ENCODE results near the gene UST. TPM values are rescaled to one million over a fixed set of nuclear protein-coding genes. Genes with fewer than 3 reads are reported as not detected.

UST gene
- total and polyA plus RNA-seq, 7 donors = 0.79 to 2.6 (median 2.0) TPM

DNA sequence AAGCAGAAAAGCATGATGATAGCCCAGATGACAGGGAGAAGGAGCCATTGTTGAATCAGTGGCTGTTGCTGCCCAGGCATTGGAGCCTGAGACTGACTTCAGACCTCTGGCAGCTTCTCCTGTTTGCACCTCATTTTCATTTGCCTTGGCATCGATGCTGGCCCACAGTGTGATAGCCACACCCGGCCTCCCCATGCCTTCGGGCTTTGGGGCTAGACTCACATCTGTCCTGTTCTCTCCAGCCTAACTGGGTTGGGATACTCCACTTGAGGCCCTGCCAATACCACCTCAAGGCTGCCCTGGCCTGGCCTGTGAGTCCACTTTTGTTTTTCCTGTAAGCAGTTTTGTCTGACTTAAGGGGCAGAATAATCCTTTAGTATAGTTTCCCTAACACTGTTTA lies 140.4 kb downstream of the UST start:
- no peaks in the 10 kb centered on the region for H3K27me3 ChIP-seq (ENCODE audit: insufficient read depth in 3 of 3, low read length in 2 of 3)
- H3K27ac ChIP-seq = no peak overlapping the region
- DNase-seq (no peak), ATAC-seq (no peak)
- WGBS, 3 donors = 43 to 70% (median 45%) methylated on average over 3 of the region's 3 CpGs
- no peak overlapping the region for H3K4me3 ChIP-seq
- H3K4me1 ChIP-seq = no peaks in the 10 kb centered on the region
- no peaks in the 10 kb centered on the region for H3K36me3 ChIP-seq (ENCODE audit: insufficient read depth in 1 of 2, low read depth in 1 of 2)
- TF ChIP-seq, protein P1, sequence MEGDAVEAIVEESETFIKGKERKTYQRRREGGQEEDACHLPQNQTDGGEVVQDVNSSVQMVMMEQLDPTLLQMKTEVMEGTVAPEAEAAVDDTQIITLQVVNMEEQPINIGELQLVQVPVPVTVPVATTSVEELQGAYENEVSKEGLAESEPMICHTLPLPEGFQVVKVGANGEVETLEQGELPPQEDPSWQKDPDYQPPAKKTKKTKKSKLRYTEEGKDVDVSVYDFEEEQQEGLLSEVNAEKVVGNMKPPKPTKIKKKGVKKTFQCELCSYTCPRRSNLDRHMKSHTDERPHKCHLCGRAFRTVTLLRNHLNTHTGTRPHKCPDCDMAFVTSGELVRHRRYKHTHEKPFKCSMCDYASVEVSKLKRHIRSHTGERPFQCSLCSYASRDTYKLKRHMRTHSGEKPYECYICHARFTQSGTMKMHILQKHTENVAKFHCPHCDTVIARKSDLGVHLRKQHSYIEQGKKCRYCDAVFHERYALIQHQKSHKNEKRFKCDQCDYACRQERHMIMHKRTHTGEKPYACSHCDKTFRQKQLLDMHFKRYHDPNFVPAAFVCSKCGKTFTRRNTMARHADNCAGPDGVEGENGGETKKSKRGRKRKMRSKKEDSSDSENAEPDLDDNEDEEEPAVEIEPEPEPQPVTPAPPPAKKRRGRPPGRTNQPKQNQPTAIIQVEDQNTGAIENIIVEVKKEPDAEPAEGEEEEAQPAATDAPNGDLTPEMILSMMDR (IDR thresholded peaks at IDR 0.05) = no peak
- intact Hi-C loops (cut with DNase I) = no loop called here
- H3K9me3 ChIP-seq = no peaks in the 10 kb centered on the region

DNA sequence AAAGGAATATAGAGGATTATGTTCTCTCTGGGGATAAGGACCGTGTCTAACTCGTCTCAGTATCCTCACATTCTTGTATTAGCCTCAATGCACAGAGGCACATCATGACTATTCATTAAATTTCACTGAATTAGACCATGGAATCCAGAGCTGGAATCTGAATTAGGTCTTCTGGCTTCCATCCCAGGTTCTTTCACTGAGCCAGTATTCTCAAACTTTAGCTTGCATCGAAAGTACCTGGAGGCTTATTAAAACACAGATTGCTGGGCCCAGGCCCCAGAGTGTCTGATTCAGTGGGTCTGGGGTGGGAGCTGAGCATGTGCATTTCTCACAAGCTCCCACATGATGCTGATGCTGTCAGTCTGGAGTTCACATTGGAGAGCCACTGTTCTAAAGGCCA lies 142.0 kb downstream of the UST start:
- TF ChIP-seq, protein P1 (IDR thresholded peaks at IDR 0.05) = no peak
- no peak overlapping the region for H3K4me3 ChIP-seq
- no peaks in the 10 kb centered on the region for H3K9me3 ChIP-seq
- DNase-seq (no peak), ATAC-seq (no peak)
- H3K27me3 ChIP-seq (ENCODE audit: insufficient read depth in 3 of 3, low read length in 2 of 3) = no peaks in the 10 kb centered on the region
- H3K4me1 ChIP-seq = no peaks in the 10 kb centered on the region
- H3K36me3 ChIP-seq (ENCODE audit: insufficient read depth in 1 of 2, low read depth in 1 of 2) = no peaks in the 10 kb centered on the region
- no peak overlapping the region for H3K27ac ChIP-seq
- WGBS, 3 donors = 38 to 58% (median 44%) methylated on average over 3 of the region's 3 CpGs
- intact Hi-C loops (cut with DNase I) = no loop called here

GRCh38 chr6:148890096-148890495 lies 143.3 kb downstream of the UST start:
- Histone ChIP-seq H3K4me3 (no peak overlapping the region), H3K36me3 (ENCODE audit: insufficient read depth in 1 of 2, low read depth in 1 of 2) (no peaks in the 10 kb centered on the region), H3K4me1 (no peaks in the 10 kb centered on the region), H3K9me3 (no peaks in the 10 kb centered on the region), H3K27me3 (ENCODE audit: insufficient read depth in 3 of 3, low read length in 2 of 3) (no peaks in the 10 kb centered on the region), H3K27ac (no peak overlapping the region)
- 36 to 62% (median 52%) methylated on average over 3 of the region's 3 CpGs for WGBS, 3 donors
- TF ChIP-seq, protein P1 (IDR thresholded peaks at IDR 0.05) = no peak
- DNase-seq = no peak
- intact Hi-C loops (cut with DNase I) = no loop called here
- ATAC-seq = no peak

GRCh38 chr6:148890652-148891404 lies 144.0 kb downstream of the UST start:
- no peak overlapping the region for H3K27ac ChIP-seq
- H3K9me3 ChIP-seq = no peaks in the 10 kb centered on the region
- H3K36me3 ChIP-seq (ENCODE audit: insufficient read depth in 1 of 2, low read depth in 1 of 2) = no peaks in the 10 kb centered on the region
- no peak overlapping the region for H3K4me3 ChIP-seq
- no peaks in the 10 kb centered on the region for H3K27me3 ChIP-seq (ENCODE audit: insufficient read depth in 3 of 3, low read length in 2 of 3)
- no peaks in the 10 kb centered on the region for H3K4me1 ChIP-seq
- 79 to 86% (median 83%) methylated on average over 13 of the region's 13 CpGs for WGBS, 3 donors
- DNase-seq (no peak), ATAC-seq (no peak)
- TF ChIP-seq, protein P1 (IDR thresholded peaks at IDR 0.05) = no peak
- intact Hi-C loops (cut with DNase I) = no loop called here

DNA sequence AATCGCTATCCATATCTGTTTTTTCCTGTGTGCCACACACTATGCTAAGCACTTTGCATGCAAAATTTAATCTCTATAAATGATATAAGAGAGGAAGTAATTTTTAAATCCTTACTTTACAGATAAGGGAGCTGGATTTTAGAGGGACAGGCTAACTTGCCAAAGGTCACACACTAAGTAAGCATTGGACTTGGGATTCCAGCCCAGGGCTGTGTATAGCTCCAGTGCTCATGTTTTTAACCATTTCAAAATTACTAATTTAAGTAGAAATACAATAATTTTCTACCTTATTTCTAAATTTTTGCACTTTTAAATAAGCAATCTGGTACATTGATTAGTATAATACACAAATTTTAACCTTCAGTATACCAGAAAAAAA lies 144.6 kb downstream of the UST start:
- DNase-seq (no peak), ATAC-seq (no peak)
- H3K9me3 ChIP-seq = no peaks in the 10 kb centered on the region
- no peak overlapping the region for H3K4me3 ChIP-seq
- no peak overlapping the region for H3K27ac ChIP-seq
- intact Hi-C loops (cut with DNase I) = no loop called here
- no peaks in the 10 kb centered on the region for H3K36me3 ChIP-seq (ENCODE audit: insufficient read depth in 1 of 2, low read depth in 1 of 2)
- TF ChIP-seq, protein P1 (IDR thresholded peaks at IDR 0.05) = no peak
- no peaks in the 10 kb centered on the region for H3K27me3 ChIP-seq (ENCODE audit: insufficient read depth in 3 of 3, low read length in 2 of 3)
- WGBS, 3 donors = 93 to 95% (median 94%) methylated on average over 1 of the region's 1 CpG
- H3K4me1 ChIP-seq = no peaks in the 10 kb centered on the region

Data from psoas muscle (tissue), 8 donors.